GM11168 (cell line): ENCODE results near the gene REP15.

Source experiments
- in situ Hi-C: fragments of 300-500 bp; cut with MboI; formaldehyde crosslinking; loops from one replicate; pipeline ENCODE4 v1.12.0; 2022; ENCODE audit warnings: low sequenced_read_pairs; ENCODE audit not compliant: unreplicated experiment

The REP15 gene

DNA sequence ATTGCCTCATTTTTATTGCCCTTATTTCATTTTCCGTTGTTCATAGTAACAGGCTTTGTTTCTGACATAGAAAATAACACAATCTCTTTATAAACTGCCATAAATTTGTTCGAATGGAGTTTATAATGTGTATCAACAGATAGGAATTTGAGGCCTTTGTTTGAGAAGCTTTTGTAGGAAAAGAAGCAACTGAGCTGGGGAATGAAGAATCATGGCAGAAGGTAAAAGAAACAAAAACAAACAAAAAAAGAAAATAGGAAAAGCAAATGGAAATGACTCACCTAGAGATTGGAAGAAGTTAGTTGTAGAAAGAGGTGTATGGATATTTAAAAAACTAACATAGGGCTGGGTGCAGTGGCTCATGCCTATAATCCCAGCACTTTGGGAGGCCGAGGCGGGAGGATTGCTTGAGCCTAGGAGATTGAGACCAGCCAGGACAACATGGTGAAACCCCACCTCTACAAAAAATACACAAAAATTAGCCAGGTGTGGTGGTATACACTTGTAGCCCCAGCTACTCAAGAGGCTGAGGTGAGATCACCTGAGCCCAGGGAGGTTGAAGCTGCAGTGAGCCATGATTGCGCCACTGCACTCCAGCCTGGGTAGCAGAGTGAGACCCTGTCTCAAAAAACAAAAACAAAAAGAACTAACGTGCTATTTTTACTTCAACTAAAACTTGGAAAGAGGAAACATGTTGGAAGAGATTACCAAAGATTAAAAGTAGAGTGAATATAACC, 523 bp upstream of the REP15 start:
- in situ Hi-C loops, result no loop called here

DNA sequence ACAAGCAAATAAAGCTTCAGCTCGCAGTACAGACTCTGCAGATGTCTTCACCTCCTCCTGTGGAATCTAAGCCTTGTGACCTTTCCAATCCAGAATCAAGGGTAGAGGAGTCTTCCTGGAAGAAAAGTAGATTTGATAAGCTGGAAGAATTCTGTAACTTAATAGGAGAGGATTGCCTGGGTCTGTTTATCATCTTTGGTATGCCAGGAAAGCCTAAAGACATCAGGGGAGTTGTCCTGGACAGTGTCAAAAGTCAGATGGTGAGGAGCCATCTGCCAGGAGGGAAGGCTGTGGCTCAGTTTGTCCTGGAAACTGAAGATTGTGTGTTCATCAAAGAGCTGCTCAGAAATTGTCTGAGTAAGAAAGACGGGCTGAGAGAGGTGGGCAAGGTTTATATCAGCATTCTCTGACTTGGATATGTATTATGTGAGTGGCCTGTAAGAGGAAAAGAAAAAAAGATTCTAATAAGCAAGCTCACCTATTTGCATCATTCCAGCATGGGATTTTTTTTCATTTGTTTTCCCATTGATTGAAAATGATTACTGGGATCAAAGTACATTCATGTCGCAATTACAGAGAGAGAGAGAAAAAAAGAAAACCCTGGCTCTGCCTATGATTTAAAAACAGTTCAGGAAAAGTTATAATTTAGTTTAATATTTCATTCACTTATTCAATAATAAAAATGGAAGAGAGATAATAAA, 767 bp downstream of the REP15 start:
- in situ Hi-C loops, result no loop called here

DNA sequence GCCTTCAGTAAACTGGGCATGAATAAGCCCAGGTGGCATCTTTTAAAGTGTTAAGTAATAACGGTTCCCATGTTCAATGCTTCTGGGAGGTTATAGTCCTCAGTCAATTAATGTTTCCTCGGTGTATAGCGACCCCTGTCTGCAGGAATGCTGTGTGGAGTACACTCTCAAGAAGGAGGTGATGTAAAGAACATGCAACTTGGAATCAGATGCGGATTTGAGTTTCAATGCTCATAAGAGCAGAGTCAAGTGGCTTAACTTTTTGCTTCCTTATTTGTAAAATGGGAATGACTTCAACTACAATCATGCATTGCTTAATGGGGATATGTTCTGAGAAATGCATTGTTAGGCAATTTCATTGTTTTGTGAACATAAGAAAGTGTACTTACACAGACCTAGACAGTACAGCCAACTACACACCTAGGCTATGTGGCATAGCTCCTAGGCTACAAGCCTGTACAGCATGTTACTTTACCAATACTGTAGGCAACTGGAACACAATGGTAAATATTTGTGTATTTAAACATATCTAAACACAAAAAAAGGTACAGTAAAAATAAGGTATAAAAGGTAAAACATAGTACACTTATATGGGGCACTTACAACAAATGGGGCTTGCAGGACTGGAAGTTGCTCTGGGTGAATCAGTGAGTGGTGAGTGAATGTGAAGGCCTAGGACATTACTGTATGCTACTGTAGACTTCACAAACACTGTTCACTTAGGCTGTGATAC, 7.6 kb downstream of the REP15 start:
- in situ Hi-C loops, result no loop called here

DNA sequence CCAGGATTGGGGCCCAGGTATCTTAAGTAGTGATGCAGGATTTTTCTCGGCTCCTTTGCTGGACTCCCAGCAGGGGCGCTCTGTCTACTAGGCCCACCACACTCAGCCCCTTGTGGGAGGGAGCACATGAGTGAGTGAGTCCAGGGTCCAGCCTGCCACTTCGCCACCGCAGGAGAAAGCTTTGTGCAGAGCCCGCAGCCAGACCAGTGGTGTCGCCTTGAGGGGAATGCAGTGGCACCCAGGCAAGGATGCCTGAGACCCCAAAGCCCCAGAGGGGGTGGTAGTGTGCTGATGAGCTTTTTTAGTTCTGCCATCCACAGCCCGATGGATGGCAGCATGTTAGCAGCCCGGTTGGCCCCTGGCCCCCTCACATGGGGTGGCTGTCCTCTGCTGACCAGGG, 9.0 kb downstream of the REP15 start:
- in situ Hi-C loops, result no loop called here

DNA sequence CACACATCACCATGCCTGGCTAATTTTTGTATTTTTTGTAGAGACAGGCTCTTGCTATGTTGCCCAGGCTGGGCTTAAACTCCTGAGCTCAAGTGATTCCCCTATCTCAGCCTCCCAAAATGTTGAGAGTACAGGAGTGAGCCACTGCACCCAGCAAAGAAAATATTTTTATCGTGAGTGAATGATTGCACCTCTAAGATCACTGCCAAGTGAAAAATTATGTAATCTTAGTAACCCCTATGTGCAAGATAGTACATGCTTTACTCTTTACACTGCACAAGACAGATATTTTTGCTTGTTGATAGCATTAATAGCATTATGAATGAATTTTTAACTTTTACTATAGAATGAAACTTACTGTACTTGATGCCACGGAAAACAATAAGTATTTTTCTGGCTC, 11.0 kb downstream of the REP15 start:
- in situ Hi-C loops, result no loop called here

DNA sequence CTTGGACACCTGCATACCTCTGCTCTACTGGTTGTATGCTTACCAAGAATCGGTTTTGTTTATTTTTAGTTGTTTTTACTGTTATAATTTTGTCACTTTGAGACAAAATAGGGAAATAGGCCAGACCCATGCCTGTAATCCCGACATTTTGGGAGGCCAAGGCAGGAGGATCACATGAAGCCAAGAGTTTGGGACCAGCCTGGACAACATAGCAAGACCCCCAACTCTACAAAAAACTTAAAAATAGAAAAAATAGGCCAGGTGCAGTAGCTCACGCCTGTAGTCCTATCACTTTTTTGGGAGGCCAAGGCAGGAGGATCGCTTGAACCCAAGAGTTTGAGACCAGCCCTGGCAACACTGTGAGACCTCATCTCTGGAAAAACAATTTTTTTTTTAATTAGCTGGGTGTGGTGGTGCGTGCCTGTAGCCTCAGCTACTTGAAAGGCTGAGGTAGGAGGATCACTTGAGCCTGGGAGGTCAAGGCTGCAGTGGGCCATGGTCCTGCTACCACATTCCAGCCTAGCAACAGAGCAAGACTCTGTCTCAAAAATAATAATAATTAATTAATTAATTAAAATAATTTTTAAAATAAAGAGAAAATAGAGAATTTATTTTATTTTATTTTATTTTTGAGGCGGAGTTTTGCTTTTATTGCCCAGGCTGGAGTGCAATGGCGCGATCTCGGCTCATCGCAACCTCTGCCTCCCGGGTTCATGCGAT, 13.1 kb downstream of the REP15 start:
- in situ Hi-C loops, result no loop called here

DNA sequence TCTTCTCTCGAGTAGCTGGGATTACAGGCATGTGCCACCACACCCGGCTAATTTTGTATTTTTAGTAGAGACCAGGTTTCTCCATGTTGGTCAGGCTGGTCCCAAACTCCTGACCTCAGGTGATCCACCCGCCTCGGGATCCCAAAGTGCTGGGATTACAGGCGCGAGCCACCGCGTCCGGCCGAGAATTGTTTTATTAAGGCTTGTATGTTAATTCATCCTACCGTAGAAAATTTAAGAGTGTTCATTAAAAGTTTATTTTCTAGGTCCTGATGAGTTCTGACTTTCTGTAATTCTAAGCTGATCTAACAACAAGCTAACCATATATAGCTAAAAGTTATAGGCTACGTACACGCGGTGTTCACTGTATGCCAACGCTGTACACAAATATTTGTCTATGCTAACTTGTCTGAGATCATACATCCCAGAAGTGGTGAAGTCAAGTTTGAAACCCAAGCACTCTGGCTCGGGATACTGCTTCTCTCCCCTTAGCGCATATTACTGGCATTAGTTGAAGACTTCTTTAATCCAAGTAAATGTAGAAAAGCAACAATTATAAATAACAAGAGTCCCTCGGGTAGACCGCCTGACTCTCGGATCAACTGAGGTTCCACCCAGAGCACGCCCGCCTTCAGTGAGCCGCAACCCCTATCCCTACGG, 13.8 kb downstream of the REP15 start:
- in situ Hi-C loops, result no loop called here

DNA sequence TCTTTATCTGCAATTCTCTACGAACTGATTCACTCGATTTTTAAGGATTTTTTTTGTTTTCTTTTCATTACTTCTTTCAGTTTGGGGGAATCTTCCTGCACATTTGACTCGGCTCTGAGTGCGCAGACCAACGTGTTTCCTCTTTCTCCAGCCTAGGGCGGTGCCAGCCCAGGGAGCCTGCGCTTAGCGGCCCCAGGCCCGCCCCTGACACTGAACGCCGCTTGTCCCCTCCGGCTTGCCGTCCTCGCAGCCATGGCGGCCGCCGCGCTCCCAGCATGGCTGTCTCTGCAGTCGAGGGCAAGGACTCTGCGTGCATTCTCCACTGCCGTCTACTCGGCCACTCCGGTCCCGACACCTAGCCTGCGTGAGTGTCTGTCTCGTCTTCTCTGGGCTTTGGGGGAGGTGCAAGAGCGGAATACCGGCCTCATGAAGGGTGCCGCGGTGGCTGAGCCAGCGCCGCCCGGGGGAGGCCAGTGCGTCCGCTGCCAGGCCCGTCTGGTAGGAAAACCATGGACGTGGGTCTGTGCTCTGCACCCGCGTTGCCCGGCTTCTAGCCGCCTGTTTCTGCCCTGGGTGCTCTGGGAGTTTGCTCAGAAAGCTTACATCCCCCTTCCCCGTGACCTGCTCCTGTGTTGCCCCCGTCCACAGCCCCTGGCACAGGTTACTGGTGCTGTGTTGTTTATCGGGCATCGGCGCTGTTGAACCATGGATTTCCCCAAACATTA, 14.5 kb downstream of the REP15 start, which contains the start of gene MRPS35:
MRPS35 (plus strand) TSS at position 241 of the 725 bp plus-strand sequence; CDS start at position 253, 12 bp downstream.
- in situ Hi-C loops, result no loop called here

DNA sequence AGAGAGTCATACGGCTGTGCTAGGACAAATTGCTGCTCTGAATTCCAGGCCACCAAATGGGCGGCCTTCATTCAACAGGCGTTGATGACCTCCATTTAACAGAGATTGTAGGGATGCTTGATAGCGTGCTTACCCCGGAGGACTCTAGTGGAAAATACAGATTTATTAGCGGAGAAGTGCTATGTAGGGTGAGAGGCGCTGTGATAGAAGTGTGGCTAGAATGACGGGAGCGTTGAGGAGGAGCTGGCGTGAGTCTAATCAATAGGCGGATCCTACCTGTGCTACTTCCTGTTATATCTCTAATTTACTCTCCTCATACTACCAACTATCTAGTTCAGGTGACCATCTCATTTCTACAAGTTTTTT, 15.1 kb downstream of the REP15 start:
- in situ Hi-C loops, result no loop called here

DNA sequence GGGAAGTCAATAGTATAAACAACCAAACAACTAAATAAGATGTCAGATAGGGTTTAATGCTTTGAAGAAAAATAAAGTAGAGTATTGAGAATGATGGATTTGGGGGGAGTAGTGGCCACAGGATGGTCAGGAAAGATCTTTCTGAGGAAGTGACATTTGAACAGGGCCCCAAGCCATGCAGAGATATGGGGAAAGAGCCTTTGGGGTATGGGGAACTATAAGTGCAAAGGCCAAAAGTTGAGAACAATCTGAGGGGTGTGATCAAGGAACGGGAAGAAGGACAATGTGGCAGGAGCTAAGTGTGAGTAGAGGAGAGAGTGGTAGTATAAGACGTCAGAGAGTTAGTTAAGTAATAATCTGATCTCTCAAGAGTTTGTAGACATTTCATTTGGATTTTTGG, 15.7 kb downstream of the REP15 start:
- in situ Hi-C loops, result no loop called here

DNA sequence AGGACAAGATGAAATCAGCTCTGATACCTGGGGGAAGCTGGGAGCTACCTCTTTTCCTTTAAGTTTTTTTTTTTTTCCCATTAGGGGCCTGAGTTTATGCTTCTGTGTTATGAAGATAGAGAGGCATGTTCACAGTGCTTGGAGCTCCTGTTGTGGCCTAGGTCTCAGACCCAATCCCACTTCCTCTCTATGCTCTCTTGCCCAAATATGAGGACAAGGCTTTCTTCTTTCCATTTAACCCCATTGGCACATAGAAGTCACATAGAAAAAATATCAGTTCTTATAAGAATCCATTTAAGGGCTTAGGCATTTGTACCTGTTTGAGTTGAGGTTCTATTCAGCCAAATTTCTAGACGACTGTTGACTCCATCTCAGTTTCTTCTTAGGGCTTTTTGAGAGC, 27.0 kb downstream of the REP15 start:
- in situ Hi-C loops, result no loop called here

DNA sequence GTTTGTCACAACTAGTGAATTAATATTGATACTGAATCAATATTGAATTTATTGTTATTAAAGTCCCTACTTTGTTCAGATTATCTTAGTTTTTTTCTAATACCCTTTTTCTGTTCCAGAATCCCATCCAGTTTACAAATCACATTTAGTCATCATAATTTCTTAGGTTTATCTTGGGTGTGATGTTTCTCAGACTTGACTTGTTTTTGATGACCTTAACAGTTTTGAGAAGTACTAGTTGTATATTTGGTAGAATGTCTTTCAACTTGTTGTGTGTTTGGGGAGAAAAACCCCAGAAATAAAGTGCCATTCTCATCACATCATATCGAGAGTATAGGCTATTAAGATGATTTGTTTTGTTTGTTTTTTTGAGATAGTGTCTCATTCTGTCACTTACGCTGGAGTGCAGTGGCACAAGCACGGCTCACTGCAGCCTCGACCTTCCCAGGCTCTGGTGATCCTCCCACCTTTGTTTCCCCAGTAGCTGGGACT, 33.9 kb downstream of the REP15 start:
- in situ Hi-C loops, result loop anchor here (5.0 to 25.0 kb wide), 2 partner anchors 212 to 1132 kb away; no protein-coding TSS in a partner anchor

DNA sequence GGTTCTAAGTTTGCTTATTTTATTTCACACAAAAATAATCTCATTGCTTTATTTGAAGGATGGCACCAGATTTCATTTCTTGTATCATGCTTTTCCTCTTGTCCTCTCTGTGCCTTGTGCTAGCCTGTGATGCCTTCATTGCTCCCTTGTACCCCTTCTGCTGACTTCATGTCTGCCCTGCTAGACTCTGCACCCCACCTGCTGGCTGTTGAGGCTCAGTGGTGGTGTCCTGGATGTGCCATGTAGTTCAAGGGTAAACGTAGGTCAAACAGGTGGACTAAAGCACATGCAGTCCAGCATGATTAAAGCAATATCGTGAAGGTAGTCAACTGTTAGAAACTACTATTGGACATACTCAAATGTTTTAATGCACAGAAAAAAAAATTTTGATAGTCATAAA, 36.0 kb downstream of the REP15 start:
- in situ Hi-C loops, result loop anchor here (5.0 to 25.0 kb wide), 2 partner anchors 210 to 1130 kb away; no protein-coding TSS in a partner anchor

DNA sequence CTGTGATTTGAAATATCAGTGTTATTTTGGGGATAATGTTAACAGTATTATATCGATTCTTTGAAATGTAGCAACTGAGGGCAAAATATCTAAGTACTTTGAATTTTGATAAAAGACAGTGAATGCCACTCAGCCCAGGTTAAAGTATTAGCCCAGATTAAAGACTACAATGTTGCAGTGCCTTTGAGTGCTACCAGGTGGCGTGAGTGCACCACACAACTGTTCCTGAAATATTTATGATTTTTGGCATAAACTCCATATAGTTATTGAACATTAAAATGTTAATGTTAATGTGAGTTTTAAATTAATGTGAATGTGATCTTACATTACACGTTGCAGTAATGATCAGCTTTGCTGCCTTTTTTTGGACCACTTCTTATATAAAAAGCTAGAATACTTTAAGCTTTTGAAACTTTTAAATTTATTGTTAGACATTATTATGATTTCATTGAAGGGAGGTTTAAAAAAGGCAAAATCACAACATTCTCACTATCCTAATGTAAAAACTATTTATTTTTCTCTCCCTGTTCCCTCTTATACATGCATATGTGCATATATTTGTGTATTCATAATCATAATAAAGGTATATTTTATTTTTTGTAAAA, 36.9 kb downstream of the REP15 start:
- in situ Hi-C loops, result loop anchor here (5.0 to 25.0 kb wide), 2 partner anchors 209 to 1129 kb away; no protein-coding TSS in a partner anchor

DNA sequence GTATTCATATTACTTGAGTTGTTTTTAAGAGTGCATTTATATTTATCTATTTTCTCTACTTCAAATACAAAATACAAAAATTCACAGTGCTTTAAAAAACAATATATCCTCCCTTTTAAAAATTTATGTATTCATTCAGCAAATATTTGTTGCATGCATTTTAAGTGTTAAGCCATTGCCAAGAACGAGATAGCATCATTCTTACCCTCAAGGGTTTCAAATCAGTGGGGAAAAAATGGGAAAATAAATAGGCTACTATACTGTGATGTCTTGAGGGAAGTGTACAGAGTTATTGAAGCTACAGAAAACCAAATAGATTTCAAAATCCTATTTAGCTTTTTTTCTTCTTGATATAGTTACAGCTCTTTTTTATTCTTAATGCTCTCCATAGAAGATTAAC, 37.5 kb downstream of the REP15 start:
- in situ Hi-C loops, result loop anchor here (5.0 to 25.0 kb wide), 2 partner anchors 209 to 1129 kb away; no protein-coding TSS in a partner anchor

DNA sequence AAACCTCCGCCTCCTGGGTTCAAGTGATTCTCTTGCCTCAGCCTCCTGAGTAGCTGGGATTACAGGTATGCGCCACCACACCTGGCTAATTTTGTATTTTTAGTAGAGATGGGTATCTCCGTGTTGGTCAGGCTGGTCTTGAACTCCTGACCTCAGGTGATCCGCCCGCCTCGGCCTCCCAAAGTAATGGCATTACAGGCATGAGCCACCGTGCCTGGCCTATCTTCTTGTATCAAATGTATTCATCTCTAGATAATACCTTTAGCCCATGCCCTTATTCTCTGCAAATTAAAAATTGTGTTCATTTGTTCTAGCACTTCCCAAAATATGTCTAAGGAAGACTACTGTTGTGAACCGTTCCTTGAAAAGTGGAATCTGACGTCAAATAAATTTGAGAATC, 38.1 kb downstream of the REP15 start:
- in situ Hi-C loops, result loop anchor here (5.0 to 25.0 kb wide), 2 partner anchors 208 to 1128 kb away; no protein-coding TSS in a partner anchor

DNA sequence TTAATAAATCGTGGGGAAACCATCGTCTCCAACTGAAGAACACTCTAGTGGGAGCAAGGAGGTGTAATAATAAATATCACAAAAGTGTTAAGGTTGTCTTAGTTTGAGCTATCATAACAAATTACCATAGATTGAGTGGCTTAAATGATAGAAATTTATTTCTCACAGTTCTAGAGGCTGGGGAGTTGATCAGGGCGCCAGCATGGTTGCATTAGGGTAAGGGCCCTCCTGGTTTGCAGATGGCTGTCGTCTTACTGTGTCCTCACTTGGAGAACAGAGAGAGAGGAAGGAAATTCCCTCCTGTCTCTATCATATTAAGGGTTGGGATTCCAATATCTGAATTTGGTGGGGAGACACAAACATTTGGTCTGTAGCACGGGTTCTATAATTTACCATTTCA, 47.4 kb downstream of the REP15 start:
- in situ Hi-C loops, result loop anchor here (25.0 kb wide), 1 partner anchor 1119 kb away; no protein-coding TSS in a partner anchor

DNA sequence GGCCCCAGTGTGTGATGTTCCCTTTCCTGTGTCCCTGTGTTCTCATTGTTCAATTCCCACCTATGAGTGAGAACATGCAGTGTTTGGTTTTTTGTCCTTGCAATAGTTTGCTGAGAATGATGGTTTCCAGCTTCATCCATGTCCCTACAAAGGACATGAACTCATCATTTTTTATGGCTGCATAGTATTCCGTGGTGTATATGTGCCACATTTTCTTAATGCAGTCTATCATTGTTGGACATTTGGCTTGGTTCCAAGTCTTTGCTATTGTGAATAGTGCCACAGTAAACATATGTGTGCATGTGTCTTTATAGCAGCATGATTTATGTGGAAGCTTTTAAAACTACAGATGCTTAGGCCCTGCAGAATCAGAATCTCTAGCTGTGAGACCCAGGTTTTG, 49.5 kb downstream of the REP15 start:
- in situ Hi-C loops, result loop anchor here (25.0 kb wide), 1 partner anchor 1117 kb away; no protein-coding TSS in a partner anchor
